DOHH2 (cell line): Measurements from ENCODE around the gene CMIP.

Experiments used
- EZH2phosphoT487 ChIP-seq: fragments of 200-600 bp; sonication (generic); IDR thresholded peaks from 2 replicates; pipeline ENCODE4 v1.6.1; 2017; ENCODE audit warnings: borderline replicate concordance, mild to moderate bottlenecking, antibody characterized with exemption, low read length, moderate library complexity, mixed read lengths
- TF ChIP-seq, protein P1 (sequence below): fragments of 200-600 bp; sonication (generic); IDR thresholded peaks from one replicate; pipeline ENCODE4 v1.5.1; 2014; ENCODE audit warnings: antibody characterized with exemption, mild to moderate bottlenecking, low read depth, low read length; ENCODE audit not compliant: poor library complexity, severe bottlenecking

DNA sequence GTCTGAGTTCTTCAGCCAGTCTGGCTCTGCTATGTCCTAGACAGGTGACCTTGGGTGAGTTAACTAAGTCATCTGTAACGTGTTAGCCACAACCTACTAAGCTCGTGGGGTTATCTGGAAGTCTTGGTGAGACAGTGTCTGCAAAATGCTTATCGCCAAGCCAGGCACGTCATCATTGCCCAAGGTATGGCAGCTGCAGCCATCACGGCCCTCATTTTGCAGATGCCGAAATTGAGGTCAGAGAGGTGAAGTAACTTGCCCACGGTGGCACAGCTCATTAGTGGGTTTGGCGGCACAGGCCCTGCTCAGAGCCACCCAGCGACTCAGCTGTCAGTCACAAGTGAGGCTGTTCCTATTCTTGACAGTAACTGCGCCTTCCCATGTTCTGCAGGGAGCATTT is 79.8 kb downstream of the CMIP start:
- TF ChIP-seq, protein P1, sequence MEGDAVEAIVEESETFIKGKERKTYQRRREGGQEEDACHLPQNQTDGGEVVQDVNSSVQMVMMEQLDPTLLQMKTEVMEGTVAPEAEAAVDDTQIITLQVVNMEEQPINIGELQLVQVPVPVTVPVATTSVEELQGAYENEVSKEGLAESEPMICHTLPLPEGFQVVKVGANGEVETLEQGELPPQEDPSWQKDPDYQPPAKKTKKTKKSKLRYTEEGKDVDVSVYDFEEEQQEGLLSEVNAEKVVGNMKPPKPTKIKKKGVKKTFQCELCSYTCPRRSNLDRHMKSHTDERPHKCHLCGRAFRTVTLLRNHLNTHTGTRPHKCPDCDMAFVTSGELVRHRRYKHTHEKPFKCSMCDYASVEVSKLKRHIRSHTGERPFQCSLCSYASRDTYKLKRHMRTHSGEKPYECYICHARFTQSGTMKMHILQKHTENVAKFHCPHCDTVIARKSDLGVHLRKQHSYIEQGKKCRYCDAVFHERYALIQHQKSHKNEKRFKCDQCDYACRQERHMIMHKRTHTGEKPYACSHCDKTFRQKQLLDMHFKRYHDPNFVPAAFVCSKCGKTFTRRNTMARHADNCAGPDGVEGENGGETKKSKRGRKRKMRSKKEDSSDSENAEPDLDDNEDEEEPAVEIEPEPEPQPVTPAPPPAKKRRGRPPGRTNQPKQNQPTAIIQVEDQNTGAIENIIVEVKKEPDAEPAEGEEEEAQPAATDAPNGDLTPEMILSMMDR = no peak
- no peak for TF ChIP-seq EZH2phosphoT487
